Measurements from ENCODE around the gene SMKR1. TPM values are rescaled to one million over a fixed set of nuclear protein-coding genes. Genes with fewer than 3 reads are reported as not detected.
"Not testable (repeated sequence)": the region's sequence is repeated elsewhere in the genome, so short reads cannot be mapped to it uniquely, and the experiment has no call there.

Gene SMKR1
- total RNA-seq, 1 donor from 2014 or later = 0.17 TPM

DNA sequence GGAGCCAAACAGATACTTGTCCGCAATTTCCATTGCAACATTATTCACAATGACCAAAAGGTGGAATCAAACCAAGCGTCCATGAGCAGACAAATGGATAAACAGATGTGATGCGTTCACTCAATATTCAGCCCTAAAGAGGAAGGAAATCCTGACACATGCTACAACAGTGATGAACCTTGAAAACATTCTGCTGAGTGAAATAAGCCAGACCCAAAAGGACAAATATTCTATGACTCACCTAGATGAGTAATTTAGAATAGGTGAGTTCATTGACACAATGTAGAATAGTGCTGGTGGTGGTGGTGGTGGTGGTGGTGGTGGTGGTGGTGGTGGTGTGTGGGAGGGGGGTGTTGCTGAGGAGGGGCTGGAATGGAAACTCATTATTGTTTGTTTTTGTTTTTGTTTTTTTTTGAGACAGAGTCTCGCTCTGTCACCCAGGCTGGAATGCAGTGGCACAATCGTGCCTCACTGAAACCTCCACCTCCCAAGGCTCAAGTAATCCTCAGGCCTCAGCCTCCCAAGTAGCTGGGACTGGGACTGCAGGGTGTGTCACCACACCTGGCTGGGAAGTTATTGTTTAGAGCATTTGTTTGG lies 28.6 kb downstream of the SMKR1 start:
- peak; percentile 74 for DNase-seq

DNA sequence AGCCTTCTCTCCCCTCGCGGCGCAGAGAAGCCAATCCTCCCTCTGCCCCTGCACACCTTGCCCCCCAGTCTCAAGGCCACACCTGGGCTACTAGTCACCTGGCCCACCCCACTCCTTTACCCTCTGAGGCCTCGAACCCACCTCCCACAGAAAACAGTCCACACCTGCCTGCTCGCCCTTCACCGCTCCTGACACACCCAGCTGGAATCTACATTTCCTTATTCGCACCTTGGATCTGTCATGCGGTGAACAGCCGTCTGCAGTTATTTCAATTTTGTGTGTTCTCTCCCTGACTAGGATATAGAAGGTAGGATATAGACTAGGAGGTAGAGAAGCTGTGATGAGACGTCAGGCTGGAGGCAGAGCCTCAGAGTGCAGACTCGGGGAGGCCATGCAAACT lies 29.4 kb downstream of the SMKR1 start:
- DNase-seq = no peak

- no peak for DNase-seq
Measured at GRCh38 chr7:129532375-129532774, 30.0 kb downstream of the SMKR1 start.

DNA sequence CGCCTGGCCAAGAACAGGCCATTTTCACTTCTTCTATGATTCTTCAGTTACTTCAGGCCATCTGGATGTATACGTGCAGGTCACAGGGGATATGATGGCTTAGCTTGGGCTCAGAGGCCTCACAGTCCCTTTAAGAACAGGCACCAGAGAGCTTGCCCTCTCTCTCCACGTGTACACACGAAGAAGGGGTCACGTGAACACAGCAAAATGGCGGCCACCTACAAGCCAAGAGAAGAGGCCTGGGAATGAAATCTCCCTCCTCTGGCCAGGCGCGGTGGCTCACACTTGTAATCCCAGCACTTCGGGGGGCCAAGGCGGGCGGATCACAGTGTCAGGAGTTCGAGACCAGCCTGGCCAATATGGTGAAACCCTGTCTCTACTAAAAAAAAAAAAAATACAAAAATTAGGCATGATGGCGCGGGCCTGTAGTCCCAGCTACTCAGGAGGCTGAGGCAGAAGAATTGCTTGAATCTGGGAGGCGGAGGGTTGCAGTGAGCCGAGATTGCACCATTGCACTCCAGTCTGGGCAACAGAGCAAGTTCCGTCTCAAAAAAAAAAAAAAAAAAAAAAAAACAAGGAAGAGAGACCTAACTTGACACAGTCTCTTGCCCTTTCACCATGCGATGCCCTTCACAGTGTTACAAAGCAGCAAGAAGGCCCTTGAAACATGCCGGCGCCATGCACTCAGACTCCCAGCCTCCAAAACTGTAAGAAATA lies 32.4 kb downstream of the SMKR1 start:
- DNase-seq = not testable (repeated sequence)

DNA sequence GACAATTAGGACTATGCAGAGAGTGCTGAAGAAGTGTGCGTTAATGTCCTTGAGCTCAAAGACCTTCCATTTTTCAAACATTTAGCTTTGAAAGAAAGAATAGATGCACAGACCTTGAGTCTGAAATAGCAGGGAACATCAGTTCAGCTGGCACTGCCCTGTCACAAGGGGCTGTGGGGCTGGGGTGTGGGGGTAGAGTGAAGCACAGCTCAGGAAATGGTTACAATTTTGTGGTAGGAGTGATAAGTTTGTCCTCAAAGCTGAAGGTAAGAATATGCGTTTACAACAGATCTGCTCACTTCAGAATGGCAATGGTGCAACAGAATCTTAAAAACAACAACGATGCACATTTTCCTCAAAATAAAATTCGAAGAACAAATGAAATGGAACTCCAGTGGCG lies 33.6 kb downstream of the SMKR1 start:
- DNase-seq = no peak

GRCh38 chr7:129536323-129536722 lies 34.0 kb downstream of the SMKR1 start:
- no peak for DNase-seq

DNA sequence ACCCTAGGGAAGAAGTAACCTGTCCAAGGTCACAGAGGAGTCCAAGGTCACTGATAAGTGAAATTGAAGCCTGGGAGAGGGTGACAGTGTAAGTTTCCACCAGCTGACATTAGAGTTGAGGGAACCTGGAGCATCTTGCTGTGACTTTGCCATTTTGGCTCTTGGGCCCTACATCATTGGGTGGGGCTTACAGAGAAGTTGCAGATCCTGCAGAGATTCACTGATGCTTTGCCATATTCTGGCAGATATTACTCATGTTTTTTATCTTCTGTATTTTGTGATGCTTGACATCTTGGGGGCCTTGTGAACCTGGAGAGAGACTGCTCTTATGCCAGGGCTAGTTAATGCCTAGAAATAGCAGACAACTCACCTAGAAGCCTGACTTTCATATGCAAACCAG lies 36.5 kb downstream of the SMKR1 start:
- no peak for DNase-seq

- DNase-seq = no peak
Measured at GRCh38 chr7:129540340-129540739, 38.0 kb downstream of the SMKR1 start.

DNA sequence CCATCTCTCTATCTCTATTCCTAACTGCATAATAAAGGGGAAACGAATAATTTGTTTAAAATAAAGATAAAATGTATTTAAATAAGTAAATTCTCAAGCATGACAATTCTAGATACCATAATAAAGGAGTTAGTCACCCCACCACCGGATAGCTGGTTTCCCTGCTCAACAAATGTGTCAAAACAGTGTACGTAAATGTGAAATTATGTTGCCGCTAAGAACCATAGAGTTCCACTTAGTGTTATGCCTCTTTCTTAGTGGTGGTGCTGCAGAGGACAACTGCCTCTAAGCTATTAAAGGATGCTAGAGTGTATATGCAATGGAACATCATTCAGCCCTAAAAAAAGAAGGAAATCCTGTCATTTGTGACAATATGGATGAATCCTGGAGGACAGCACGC lies 42.4 kb downstream of the SMKR1 start:
- DNase-seq = no peak

GRCh38 chr7:129550693-129551360 lies 48.5 kb downstream of the SMKR1 start:
- DNase-seq = no peak

GRCh38 chr7:129553899-129554461 lies 51.6 kb downstream of the SMKR1 start:
- peak; percentile 65 for DNase-seq

- DNase-seq = no peak
Measured at GRCh38 chr7:129556607-129557133, 54.3 kb downstream of the SMKR1 start.

DNA sequence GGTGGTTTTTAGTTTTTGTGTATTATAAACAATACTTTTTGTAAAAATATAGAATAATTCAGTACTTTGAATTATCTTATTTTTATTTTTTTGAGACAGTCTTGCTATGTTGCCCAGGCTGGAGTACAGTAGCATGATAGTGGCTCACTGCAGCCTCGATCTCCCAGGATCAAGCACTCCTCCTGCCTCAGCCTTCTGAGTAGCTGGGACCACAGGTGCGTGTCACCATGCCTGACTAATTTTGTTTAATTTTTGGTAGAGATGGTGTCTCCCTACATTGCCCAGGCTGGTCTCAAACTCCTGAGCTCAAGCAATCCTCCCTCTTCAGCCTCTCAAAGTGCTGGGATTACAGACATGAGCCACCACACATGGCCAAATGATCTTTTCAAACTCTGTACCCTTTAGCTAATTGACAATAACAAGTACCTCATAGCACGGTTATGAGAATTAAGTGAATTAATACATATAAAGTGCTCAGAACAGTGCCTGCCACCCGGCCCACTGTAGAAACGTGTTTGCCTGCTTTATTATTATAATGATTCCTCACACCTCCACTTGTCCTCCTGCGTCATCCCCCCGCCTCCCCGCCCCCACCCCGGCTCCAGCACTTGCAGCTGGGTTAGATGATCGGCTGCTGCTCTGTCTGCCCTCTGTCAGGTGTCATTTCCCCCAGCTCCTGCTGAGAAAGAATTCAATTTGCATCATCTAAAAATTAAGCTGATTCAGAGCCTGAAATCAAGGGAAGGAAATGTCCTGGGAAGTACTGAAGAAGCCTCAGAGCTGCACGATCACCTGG lies 55.6 kb downstream of the SMKR1 start:
- no peak for DNase-seq

DNA sequence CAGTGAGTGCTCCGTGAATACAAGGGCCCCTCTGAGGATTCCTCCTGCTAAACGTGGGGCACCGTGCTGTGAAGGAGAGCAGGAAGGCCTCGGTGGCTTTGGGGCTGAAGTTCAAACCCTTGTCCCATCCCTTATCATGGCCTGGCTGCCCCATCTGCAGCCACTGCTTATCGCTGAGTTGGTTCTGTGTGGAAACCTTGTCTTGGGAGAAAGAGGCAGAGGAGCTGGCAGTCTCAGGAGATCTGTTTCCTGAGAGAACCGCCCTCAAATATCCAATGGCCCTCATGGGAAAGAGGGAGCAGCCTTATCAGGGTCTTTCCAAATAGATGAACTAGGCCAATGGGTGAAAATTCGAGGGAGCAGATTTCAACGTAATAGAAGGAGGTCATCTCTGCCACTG lies 57.2 kb downstream of the SMKR1 start:
- DNase-seq = no peak

GRCh38 chr7:129560831-129561230 lies 58.5 kb downstream of the SMKR1 start:
- no peak for DNase-seq

- DNase-seq = no peak
Measured at GRCh38 chr7:129561677-129562359, 59.5 kb downstream of the SMKR1 start.

Other genes with a start within 250 kb of the SMKR1 start
- 2.7 and 6.1 TPM in 2 replicates for gene STRIP2, start 68.1 kb upstream of the SMKR1 start, total RNA-seq
- 18.9 and 20.2 TPM in 2 replicates for gene NRF1, start 109.2 kb downstream of the SMKR1 start, total RNA-seq

Data from dermis blood vessel endothelial cell (primary cell).